Panc1 (cell line): ENCODE measurements around the gene INSC. TPM values are rescaled to one million over a fixed set of nuclear protein-coding genes. Genes with fewer than 3 reads are reported as not detected.

Experiments
- ATAC-seq: fragments of 200-7000 bp; cut with Tn5 transposase; 2 replicates; pipeline ENCODE4 v1.9.1; 2020; ENCODE audit warnings: mild to moderate bottlenecking, moderate library complexity
- BruUV-seq: library from RNA; stranded (reverse); fragments of 400-500 nt; replicated peaks from 2 replicates; lab custom pipeline; 2021; lab: Mats Ljungman, UMichigan
- CTCF ChIA-PET: fragments of 300-600 bp; sonication (Branson Sonifier 250); formaldehyde crosslinking; loops from one replicate; lab custom pipeline; 2022; ENCODE audit warnings: antibody characterized with exemption; lab: Charles Lee
- POLR2A ChIA-PET: fragments of 300-600 bp; sonication (Branson Sonifier 250); formaldehyde crosslinking; loops from one replicate; lab custom pipeline; 2022; ENCODE audit warnings: antibody characterized with exemption; lab: Charles Lee
- DNase-seq: peaks from one replicate; pipeline ENCODE4 v3.0.0-alpha.2; 2010; ENCODE audit warnings: low read depth, low spot score
- H3K27ac ChIP-seq: 2 replicates; pipeline ENCODE4 v1.5.1; 2011; ENCODE audit warnings: mild to moderate bottlenecking, low read length, inconsistent platforms
- H3K27me3 ChIP-seq: fragments of 200-500 bp; sonication (Bioruptor generic); 2 replicates; pipeline ENCODE4 v1.6.0; 2014; ENCODE audit warnings: low read length, inconsistent platforms; ENCODE audit not compliant: control insufficient read depth, insufficient read depth
- H3K36me3 ChIP-seq: fragments of 200-500 bp; sonication (Bioruptor generic); 2 replicates; pipeline ENCODE4 v1.5.1; 2014; ENCODE audit warnings: inconsistent platforms, mild to moderate bottlenecking, low read length, moderate library complexity; ENCODE audit not compliant: control insufficient read depth, insufficient read depth
- H3K4me1 ChIP-seq: 2 replicates; pipeline ENCODE4 v1.5.1; 2011; ENCODE audit warnings: inconsistent platforms, mild to moderate bottlenecking, low read length, moderate library complexity; ENCODE audit not compliant: control insufficient read depth, insufficient read depth
- H3K4me3 ChIP-seq, 2 experiments: 2 replicates each; pipeline ENCODE4 v1.5.1; 2011 to 2012; ENCODE audit warnings: low read depth in 2 of 2, low read length in 2 of 2, mild to moderate bottlenecking in 2 of 2, inconsistent platforms in 1 of 2, moderate library complexity in 1 of 2
- H3K9me3 ChIP-seq: fragments of 200-500 bp; sonication (Bioruptor generic); 2 replicates; pipeline ENCODE4 v1.5.1; 2014; ENCODE audit warnings: low read depth, mild to moderate bottlenecking, inconsistent platforms, low read length, moderate library complexity; ENCODE audit not compliant: control insufficient read depth, insufficient read depth
- CTCF ChIP-seq: fragments of 450-650 bp; IDR thresholded peaks from 2 replicates; pipeline ENCODE4 v1.5.1; 2017; ENCODE audit warnings: mild to moderate bottlenecking
- POLR2AphosphoS5 ChIP-seq: IDR thresholded peaks from 2 replicates; pipeline ENCODE4 v1.6.1; 2012; ENCODE audit warnings: mild to moderate bottlenecking, low read depth, low read length, moderate library complexity
- REST ChIP-seq, 2 experiments: IDR thresholded peaks; 2 replicates each; pipeline ENCODE4 v1.6.1; 2011 to 2012; ENCODE audit warnings: low read depth in 2 of 2, control low read depth in 1 of 2, low read length in 1 of 2, mild to moderate bottlenecking in 1 of 2, moderate library complexity in 1 of 2; ENCODE audit not compliant: insufficient read depth in 1 of 2
- SIN3A ChIP-seq: IDR thresholded peaks from 2 replicates; pipeline ENCODE4 v1.6.1; 2012; ENCODE audit warnings: low read depth, mild to moderate bottlenecking, low read length, moderate library complexity, borderline replicate concordance; ENCODE audit not compliant: insufficient read depth
- TCF7L2 ChIP-seq: IDR thresholded peaks from 2 replicates; pipeline ENCODE4 v1.6.1; 2011; ENCODE audit warnings: mild to moderate bottlenecking, low read depth, low read length, inconsistent platforms
- in situ Hi-C: cut with HindIII; loops from 2 replicates; pipeline ENCODE4 v1.10.0; 2016; ENCODE audit warnings: low sequenced_read_pairs, low pct_unique_long_range_greater_than_20kb
- intact Hi-C: fragments of 100-400 bp; cut with micrococcal nuclease; formaldehyde crosslinking; loops from one replicate; pipeline ENCODE4 v1.10.0; 2022; ENCODE audit not compliant: unreplicated experiment
- total RNA-seq: library from RNA; stranded (reverse); gene quantifications from one replicate; pipeline ENCODE4 v1.2.1, GENCODE V29; 2021; ENCODE audit not compliant: unreplicated experiment

INSC gene
- total RNA-seq, 1 experiment from 2014 or later: 0.08 TPM

GRCh38 chr11:15153231-15153630 is 38.5 kb downstream of the INSC start:
- BruUV-seq: no TSS peak
- TF ChIP-seq SIN3A (no peak), POLR2AphosphoS5 (no peak), TCF7L2 (no peak), REST (IDR thresholded peaks at IDR 0.05; ENCODE audit: insufficient read depth in 1 of 2, low read depth in 2 of 2, low read length in 1 of 2) (no peak), CTCF (no peak)
- H3K27ac ChIP-seq: no peak overlapping the region
- ChIA-PET POLR2A (no interaction called here), CTCF (no interaction called here)
- no peaks in the 10 kb centered on the region for H3K9me3 ChIP-seq
- no peak for DNase-seq
- H3K27me3 ChIP-seq: no peaks in the 10 kb centered on the region
- H3K4me1 ChIP-seq: no peaks in the 10 kb centered on the region
- H3K4me3 ChIP-seq: no peak overlapping the region
- in situ Hi-C loops (no loop called here), intact Hi-C loops (no loop called here)
- no peaks in the 10 kb centered on the region for H3K36me3 ChIP-seq
- no peak for ATAC-seq

GRCh38 chr11:15157181-15157580 is 42.5 kb downstream of the INSC start:
- intact Hi-C loops: no loop called here
- Histone ChIP-seq H3K27ac (no peak overlapping the region), H3K4me1 (no peaks in the 10 kb centered on the region), H3K27me3 (no peaks in the 10 kb centered on the region), H3K4me3 (no peak overlapping the region), H3K36me3 (no peaks in the 10 kb centered on the region), H3K9me3 (no peaks in the 10 kb centered on the region)
- no peak for ATAC-seq
- BruUV-seq: no TSS peak
- TF ChIP-seq SIN3A (no peak), REST (IDR thresholded peaks at IDR 0.05; ENCODE audit: insufficient read depth in 1 of 2, low read depth in 2 of 2, low read length in 1 of 2) (no peak), POLR2AphosphoS5 (no peak), TCF7L2 (no peak), CTCF (no peak)
- in situ Hi-C loops: no loop called here
- DNase-seq: no peak
- POLR2A ChIA-PET: no interaction called here
- CTCF ChIA-PET: no interaction called here
